Activated CD8-positive, alpha-beta memory T cell treated with anti-CD3 and anti-CD28 coated beads for 1 hour (primary cell): ENCODE data around the gene NOTO.

Source experiments
- DNase-seq, 2 donors: peaks; one replicate each; pipeline ENCODE4 v3.0.0-alpha.2; 2020; ENCODE audit warnings: low read depth in 1 of 2; ENCODE audit errors: extremely low read depth in 1 of 2

Gene NOTO

GRCh38 chr2:73255907-73256617, 53.7 kb downstream of the NOTO start:
- DNase-seq = no peak

GRCh38 chr2:73256618-73256922, 54.2 kb downstream of the NOTO start:
- no peak for DNase-seq

GRCh38 chr2:73257021-73257420, 54.6 kb downstream of the NOTO start:
- DNase-seq = no peak

- no peak for DNase-seq
Measured at GRCh38 chr2:73257425-73258125, 55.2 kb downstream of the NOTO start.

GRCh38 chr2:73258186-73258912, 56.0 kb downstream of the NOTO start:
- no peak for DNase-seq

GRCh38 chr2:73258913-73259215, 56.5 kb downstream of the NOTO start:
- no peak for DNase-seq

GRCh38 chr2:73259276-73259675, 56.9 kb downstream of the NOTO start:
- no peak for DNase-seq

GRCh38 chr2:73259704-73260337, 57.4 kb downstream of the NOTO start:
- DNase-seq = no peak

- DNase-seq = no peak
Measured at GRCh38 chr2:73260338-73260984, 58.1 kb downstream of the NOTO start.
